Measurements from ENCODE around the gene ACYP1.

The ACYP1 gene

GRCh38 chr14:75040507-75040906, 23.3 kb downstream of the ACYP1 start:
- H3K9me2 ChIP-seq (replicated peaks; ENCODE audit: insufficient read depth, low read length), result no peaks in the 10 kb centered on the region
- TF ChIP-seq EZH2phosphoT487 (IDR thresholded peaks at IDR 0.05; ENCODE audit: low read length) (no peak), CTCF (IDR thresholded peaks at IDR 0.05; ENCODE audit: low read length) (no peak), EZH2 (optimal IDR thresholded peaks at IDR 0.05; ENCODE audit: low read depth, low read length) (no peak)
- H4K20me1 ChIP-seq (ENCODE audit: insufficient read depth, low read length), result no peaks in the 10 kb centered on the region
- H3K4me1 ChIP-seq (ENCODE audit: low read length), result no peaks in the 10 kb centered on the region
- no peaks in the 10 kb centered on the region for H3F3A ChIP-seq (ENCODE audit: insufficient read depth, low read length)
- H3K9ac ChIP-seq (ENCODE audit: low read length), result no peak overlapping the region
- no peaks in the 10 kb centered on the region for H3K27me3 ChIP-seq (replicated peaks; ENCODE audit: insufficient read depth, low read length)
- H3K79me2 ChIP-seq (ENCODE audit: low read length), result no peaks in the 10 kb centered on the region
- H3K9me3 ChIP-seq (replicated peaks; ENCODE audit: insufficient read depth, low read length), result no peaks in the 10 kb centered on the region
- no peak overlapping the region for H2AFZ ChIP-seq (ENCODE audit: low read length)
- no peak for DNase-seq
- no peak overlapping the region for H3K4me2 ChIP-seq (ENCODE audit: low read depth, low read length)
- no peak overlapping the region for H3K27ac ChIP-seq (ENCODE audit: low read length)
- H3K4me3 ChIP-seq (ENCODE audit: low read length), result no peak overlapping the region
- H3K36me3 ChIP-seq (replicated peaks; ENCODE audit: insufficient read depth, low read length), result no peaks in the 10 kb centered on the region

GRCh38 chr14:75032939-75033338, 30.9 kb downstream of the ACYP1 start:
- Histone ChIP-seq H3K79me2 (ENCODE audit: low read length) (no peaks in the 10 kb centered on the region), H3K27ac (ENCODE audit: low read length) (no peak overlapping the region), H3K27me3 (replicated peaks; ENCODE audit: insufficient read depth, low read length) (no peaks in the 10 kb centered on the region), H3K4me3 (ENCODE audit: low read length) (no peak overlapping the region), H3K9me3 (replicated peaks; ENCODE audit: insufficient read depth, low read length) (no peaks in the 10 kb centered on the region), H3K36me3 (replicated peaks; ENCODE audit: insufficient read depth, low read length) (no peaks in the 10 kb centered on the region), H2AFZ (ENCODE audit: low read length) (no peak overlapping the region), H3K4me2 (ENCODE audit: low read depth, low read length) (no peak overlapping the region), H3K9me2 (replicated peaks; ENCODE audit: insufficient read depth, low read length) (no peaks in the 10 kb centered on the region), H3F3A (ENCODE audit: insufficient read depth, low read length) (no peaks in the 10 kb centered on the region), H3K9ac (ENCODE audit: low read length) (no peak overlapping the region), H4K20me1 (ENCODE audit: insufficient read depth, low read length) (no peaks in the 10 kb centered on the region), H3K4me1 (ENCODE audit: low read length) (no peaks in the 10 kb centered on the region)
- DNase-seq, result no peak
- TF ChIP-seq CTCF (IDR thresholded peaks at IDR 0.05; ENCODE audit: low read length), result no peak

- TF ChIP-seq CTCF (IDR thresholded peaks at IDR 0.05; ENCODE audit: low read length) (no peak), EZH2 (optimal IDR thresholded peaks at IDR 0.05; ENCODE audit: low read depth, low read length) (no peak), EZH2phosphoT487 (IDR thresholded peaks at IDR 0.05; ENCODE audit: low read length) (no peak)
- Histone ChIP-seq H3K36me3 (replicated peaks; ENCODE audit: insufficient read depth, low read length) (no peaks in the 10 kb centered on the region), H3K9ac (ENCODE audit: low read length) (no peak overlapping the region)
Measured at GRCh38 chr14:75030147-75030546, 33.7 kb downstream of the ACYP1 start.

More at GRCh38 chr14:75030147-75030546, 33.7 kb downstream of the ACYP1 start:
- Histone ChIP-seq H3K79me2 (ENCODE audit: low read length) (no peaks in the 10 kb centered on the region), H3K27ac (ENCODE audit: low read length) (no peak overlapping the region), H3K9me2 (replicated peaks; ENCODE audit: insufficient read depth, low read length) (no peaks in the 10 kb centered on the region), H3K4me2 (ENCODE audit: low read depth, low read length) (no peak overlapping the region), H3F3A (ENCODE audit: insufficient read depth, low read length) (no peaks in the 10 kb centered on the region), H3K27me3 (replicated peaks; ENCODE audit: insufficient read depth, low read length) (no peaks in the 10 kb centered on the region), H3K4me1 (ENCODE audit: low read length) (no peaks in the 10 kb centered on the region), H4K20me1 (ENCODE audit: insufficient read depth, low read length) (no peaks in the 10 kb centered on the region), H3K4me3 (ENCODE audit: low read length) (no peak overlapping the region), H3K9me3 (replicated peaks; ENCODE audit: insufficient read depth, low read length) (no peaks in the 10 kb centered on the region), H2AFZ (ENCODE audit: low read length) (no peak overlapping the region)
- DNase-seq, result no peak

All from MM.1S (cell line).